Adrenal gland (tissue), 5 donors: Measurements from ENCODE around the gene FKBP10.

Experiments used
- POLR2A ChIP-seq, 2 donors: fragments of 450-650 bp; IDR thresholded peaks; one replicate each; pipeline ENCODE4 v1.6.1; 2017; ENCODE audit warnings: antibody characterized with exemption in 2 of 2, mild to moderate bottlenecking in 2 of 2, moderate library complexity in 1 of 2
- TF ChIP-seq, protein P1 (sequence below), 6 experiments: fragments of 450-650 bp in 4 of 6; fragments of 200-600 bp in 2 of 6; sonication (generic) in 1 of 6; IDR thresholded peaks; 1 replicate in 5 of 6; 2 replicates in 1 of 6; pipeline versions ENCODE4 v1.5.1 to v1.8.0; 2016 to 2021; ENCODE audit warnings: antibody characterized with exemption in 6 of 6, mild to moderate bottlenecking in 2 of 6, moderate library complexity in 1 of 6
- donor health status: DM: no; HTN: no; CAD: no.

DNA sequence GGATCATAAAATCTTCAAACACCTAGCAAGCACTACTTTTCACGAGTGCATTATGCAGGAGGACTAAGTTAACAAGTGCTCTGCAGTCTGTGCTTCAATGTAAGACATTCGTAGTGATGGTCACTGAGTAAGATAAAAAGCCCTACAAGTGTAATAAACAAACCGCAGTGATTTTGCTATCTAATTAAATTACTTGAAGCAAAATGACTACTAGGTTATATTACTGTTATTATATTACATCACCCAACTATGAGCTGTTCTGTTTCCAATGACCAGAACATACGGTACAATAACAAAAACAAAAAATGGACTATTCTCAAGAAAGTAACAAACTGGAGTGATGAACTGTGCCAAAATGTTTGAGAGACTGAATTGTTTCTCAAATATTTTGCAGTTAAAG is 36.0 kb downstream of the FKBP10 start:
- TF ChIP-seq, protein P1, sequence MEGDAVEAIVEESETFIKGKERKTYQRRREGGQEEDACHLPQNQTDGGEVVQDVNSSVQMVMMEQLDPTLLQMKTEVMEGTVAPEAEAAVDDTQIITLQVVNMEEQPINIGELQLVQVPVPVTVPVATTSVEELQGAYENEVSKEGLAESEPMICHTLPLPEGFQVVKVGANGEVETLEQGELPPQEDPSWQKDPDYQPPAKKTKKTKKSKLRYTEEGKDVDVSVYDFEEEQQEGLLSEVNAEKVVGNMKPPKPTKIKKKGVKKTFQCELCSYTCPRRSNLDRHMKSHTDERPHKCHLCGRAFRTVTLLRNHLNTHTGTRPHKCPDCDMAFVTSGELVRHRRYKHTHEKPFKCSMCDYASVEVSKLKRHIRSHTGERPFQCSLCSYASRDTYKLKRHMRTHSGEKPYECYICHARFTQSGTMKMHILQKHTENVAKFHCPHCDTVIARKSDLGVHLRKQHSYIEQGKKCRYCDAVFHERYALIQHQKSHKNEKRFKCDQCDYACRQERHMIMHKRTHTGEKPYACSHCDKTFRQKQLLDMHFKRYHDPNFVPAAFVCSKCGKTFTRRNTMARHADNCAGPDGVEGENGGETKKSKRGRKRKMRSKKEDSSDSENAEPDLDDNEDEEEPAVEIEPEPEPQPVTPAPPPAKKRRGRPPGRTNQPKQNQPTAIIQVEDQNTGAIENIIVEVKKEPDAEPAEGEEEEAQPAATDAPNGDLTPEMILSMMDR (IDR thresholded peaks at IDR 0.05): no peak
- TF ChIP-seq POLR2A (IDR thresholded peaks at IDR 0.05): no peak
